Common myeloid progenitor, CD34-positive (primary cell): ENCODE results near the gene DUSP7.

ENCODE experiments used
- CTCF ChIA-PET: fragments of 350-600 bp; sonication (Branson Sonifier 250); formaldehyde crosslinking; loops from one replicate; lab custom pipeline; 2021; ENCODE audit warnings: antibody characterized with exemption; lab: Charles Lee
- POLR2A ChIA-PET: fragments of 350-600 bp; sonication (Branson Sonifier 250); formaldehyde crosslinking; loops from one replicate; lab custom pipeline; 2021; ENCODE audit warnings: antibody characterized with exemption; lab: Charles Lee
- DNase-seq, 3 donors: peaks; one replicate each; pipeline versions ENCODE4 v3.0.0 to v3.0.0-alpha.2; 2013
- H3K27ac ChIP-seq, 2 experiments: 1 replicate in 1 of 2; 2 replicates in 1 of 2; pipeline ENCODE4 v1.7.0; 2013; ENCODE audit warnings: inconsistent platforms in 2 of 2, low read length in 2 of 2, mild to moderate bottlenecking in 2 of 2, low read depth in 1 of 2, moderate library complexity in 1 of 2; ENCODE audit not compliant: severe bottlenecking in 2 of 2, insufficient read depth in 1 of 2, poor library complexity in 1 of 2
- H3K27me3 ChIP-seq, 5 experiments: replicated peaks in 2 of 5; 1 replicate in 3 of 5; 2 replicates in 2 of 5; pipeline versions ENCODE4 v1.6.1 to v1.7.0; 2013; ENCODE audit warnings: low read length in 4 of 5, mild to moderate bottlenecking in 2 of 5, moderate library complexity in 2 of 5, inconsistent platforms in 1 of 5; ENCODE audit not compliant: insufficient read depth in 5 of 5, control insufficient read depth in 4 of 5
- H3K36me3 ChIP-seq, 4 experiments: 1 replicate in 2 of 4; 2 replicates in 2 of 4; pipeline versions ENCODE4 v1.6.1 to v1.7.0; 2013; ENCODE audit warnings: low read length in 3 of 4, control low read depth in 1 of 4, mild to moderate bottlenecking in 1 of 4; ENCODE audit not compliant: control insufficient read depth in 4 of 4, insufficient read depth in 4 of 4
- H3K4me1 ChIP-seq, 4 experiments: 1 replicate in 3 of 4; 2 replicates in 1 of 4; pipeline versions ENCODE4 v1.6.1 to v1.7.1; 2013; ENCODE audit warnings: low read length in 3 of 4, mild to moderate bottlenecking in 3 of 4, control low read depth in 1 of 4, inconsistent platforms in 1 of 4, moderate library complexity in 1 of 4; ENCODE audit not compliant: control insufficient read depth in 4 of 4, insufficient read depth in 4 of 4; ENCODE audit errors: control extremely low read depth in 1 of 4
- H3K4me3 ChIP-seq, 7 experiments: 1 replicate in 4 of 7; 2 replicates in 3 of 7; pipeline versions ENCODE4 v1.5.1 to v1.7.0; 2013; ENCODE audit warnings: mild to moderate bottlenecking in 7 of 7, low read length in 6 of 7, moderate library complexity in 6 of 7, inconsistent platforms in 2 of 7, low read depth in 2 of 7, control low read depth in 1 of 7; ENCODE audit not compliant: insufficient read depth in 4 of 7, control insufficient read depth in 1 of 7; ENCODE audit errors: extremely low read depth in 1 of 7
- H3K9me3 ChIP-seq, 5 experiments: 1 replicate in 4 of 5; 2 replicates in 1 of 5; pipeline versions ENCODE4 v1.6.1 to v1.7.1; 2013; ENCODE audit warnings: low read length in 4 of 5, mild to moderate bottlenecking in 2 of 5, inconsistent platforms in 1 of 5, low read depth in 1 of 5, moderate library complexity in 1 of 5; ENCODE audit not compliant: control insufficient read depth in 4 of 5, insufficient read depth in 2 of 5; ENCODE audit errors: control extremely low read depth in 1 of 5
- WGBS: methylation state at CpG from one replicate; pipeline ENCODE4 v1.1.5; 2013; ENCODE audit not compliant: insufficient coverage; 5-methylcytosine and 5-hydroxymethylcytosine counted together

DUSP7 gene

DNA sequence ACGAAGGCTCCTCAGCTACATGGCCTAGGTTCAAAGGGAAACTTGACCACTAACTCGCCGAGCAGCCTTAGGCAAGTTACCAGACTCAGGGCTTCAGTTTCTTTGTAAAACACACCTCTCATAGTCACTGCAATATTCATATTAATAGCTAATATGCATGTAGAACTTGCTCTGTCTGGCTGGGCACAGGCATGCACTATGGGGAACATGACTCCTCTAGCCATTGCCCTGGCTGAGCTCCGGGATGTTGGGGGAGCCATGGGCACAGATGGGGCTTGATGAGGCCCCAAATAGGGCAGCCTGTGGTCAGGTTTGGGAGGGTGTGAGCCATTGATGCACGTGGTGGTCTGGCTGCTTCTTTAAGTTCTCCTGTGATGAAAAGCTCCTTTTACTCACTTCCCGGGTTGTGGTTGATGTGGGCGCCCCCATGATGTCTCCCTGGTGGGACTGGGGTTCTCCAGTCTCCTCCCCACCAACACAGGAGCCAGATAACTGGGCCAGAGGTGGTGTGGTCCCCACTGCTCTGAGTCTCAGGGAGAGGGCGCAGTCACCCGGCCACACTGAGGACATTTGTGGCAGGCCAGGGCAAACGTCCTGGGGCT is 29.4 kb upstream of the DUSP7 start:
- peak in 2 of 3 donors; percentile 66 to 73 for DNase-seq
- ChIA-PET CTCF (interaction anchor here (0.5 to 7.9 kb wide), 9 partner anchors 8 to 77 kb away, joined by 3 to 46 read pairs (median 4); partner anchors contain the start of gene DUSP7), POLR2A (interaction anchor here (0.5 to 0.9 kb wide), 2 partner anchors 22 to 23 kb away, joined by 3 to 4 read pairs; no protein-coding TSS in a partner anchor)
- WGBS, result 72% methylated on average over 9 of the region's 10 CpGs
- peaks cover 0 to 4% (median 1%) of the 10 kb centered on the region in 4 experiments for H3K36me3 ChIP-seq
- H3K27me3 ChIP-seq, result no peaks in the 10 kb centered on the region
- H3K4me1 ChIP-seq, result peaks cover 5 to 57% (median 42%) of the 10 kb centered on the region in 4 experiments
- no peak overlapping the region for H3K4me3 ChIP-seq
- H3K9me3 ChIP-seq, result no peaks in the 10 kb centered on the region
- H3K27ac ChIP-seq, result no peak overlapping the region

DNA sequence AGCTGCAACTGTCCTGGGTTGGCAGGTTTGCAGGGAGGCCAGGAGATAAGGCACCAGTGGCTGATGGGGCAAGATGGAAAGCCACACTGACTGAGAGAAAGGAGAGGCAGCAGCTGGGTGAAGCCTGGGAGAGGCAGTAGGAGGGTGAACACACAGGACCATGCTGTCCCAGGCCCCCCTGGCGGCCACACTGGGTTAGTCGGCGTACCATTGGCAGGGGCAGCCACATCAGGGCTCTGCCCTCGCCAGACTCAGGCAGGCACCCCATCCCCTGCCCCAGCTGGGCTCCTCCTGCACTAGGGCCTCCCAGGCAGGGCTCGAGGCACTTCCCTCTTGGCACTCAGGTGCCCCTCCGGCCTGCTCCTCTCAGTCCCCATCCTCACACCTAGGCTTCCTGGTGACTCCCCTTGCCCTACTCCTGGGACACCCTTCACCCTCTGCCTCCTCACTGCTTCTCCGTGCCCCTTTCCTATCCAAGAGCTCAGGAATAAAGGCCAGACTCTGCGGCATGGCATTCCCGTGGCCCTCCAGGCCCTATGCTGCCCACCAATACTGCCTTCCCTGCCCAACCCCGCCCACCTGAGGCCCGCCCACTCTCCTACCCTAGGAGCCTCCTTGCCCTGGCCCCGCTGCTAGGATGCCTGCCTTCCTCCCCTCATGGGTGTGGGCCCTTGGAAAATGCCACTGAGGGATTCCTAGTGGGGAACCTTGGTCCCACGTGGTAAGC is 28.7 kb upstream of the DUSP7 start:
- Histone ChIP-seq H3K4me1 (peaks cover 5 to 51% (median 42%) of the 10 kb centered on the region in 4 experiments), H3K27ac (no peak overlapping the region), H3K36me3 (peaks cover 0 to 4% (median 1%) of the 10 kb centered on the region in 4 experiments), H3K9me3 (no peaks in the 10 kb centered on the region), H3K4me3 (no peak overlapping the region), H3K27me3 (no peaks in the 10 kb centered on the region)
- CTCF ChIA-PET, result interaction anchor here (1.0 to 7.9 kb wide), 7 partner anchors 16 to 40 kb away, joined by 3 to 46 read pairs (median 4); partner anchors contain the start of gene DUSP7
- POLR2A ChIA-PET, result interaction anchor here (0.9 to 1.0 kb wide), 2 partner anchors 10 to 24 kb away, joined by 3 to 6 read pairs; no protein-coding TSS in a partner anchor
- DNase-seq, result no peak
- 93% methylated on average over 11 of the region's 13 CpGs for WGBS

DNA sequence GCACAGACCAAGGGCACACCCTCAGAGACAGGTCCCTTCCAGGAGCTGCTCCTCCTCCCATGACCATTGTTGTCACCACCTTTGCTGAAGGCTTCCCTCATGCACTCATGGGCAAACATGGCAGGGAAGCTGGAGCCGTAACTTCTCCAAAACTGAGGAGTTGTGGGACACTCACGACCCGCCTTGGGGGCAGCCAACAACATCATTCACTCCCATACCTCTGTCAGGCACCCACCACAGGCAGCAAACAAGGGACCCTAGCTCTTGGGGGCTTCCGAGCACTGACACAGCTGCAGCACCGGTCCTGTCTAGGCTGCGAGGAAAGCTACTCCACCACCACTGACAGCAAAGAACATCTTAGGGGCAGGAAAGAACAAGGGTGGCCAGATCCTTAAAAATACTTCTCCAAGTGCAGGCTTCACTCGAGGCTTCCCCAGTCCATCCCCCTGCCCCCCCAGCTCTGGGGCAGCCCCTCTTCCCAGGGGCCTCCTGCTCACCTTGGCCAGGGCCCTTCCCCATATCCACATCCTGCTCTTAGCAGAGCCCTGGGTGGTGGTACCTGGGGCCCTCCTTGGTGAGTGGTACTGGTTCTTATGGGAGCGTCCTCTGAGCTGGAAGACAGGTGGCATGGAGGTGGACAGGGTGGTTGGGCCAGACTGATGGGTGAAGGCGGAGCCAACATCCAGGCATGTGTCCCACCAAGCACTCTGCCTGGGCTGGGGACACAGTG is 28.0 kb upstream of the DUSP7 start:
- CTCF ChIA-PET, result interaction anchor here (1.3 to 7.9 kb wide), 5 partner anchors 15 to 40 kb away, joined by 3 to 46 read pairs (median 4); partner anchors contain the start of gene DUSP7
- Histone ChIP-seq H3K27me3 (no peaks in the 10 kb centered on the region), H3K9me3 (no peaks in the 10 kb centered on the region), H3K27ac (no peak overlapping the region), H3K4me1 (peaks cover 5 to 46% (median 40%) of the 10 kb centered on the region in 4 experiments), H3K36me3 (peaks cover 0 to 4% (median 1%) of the 10 kb centered on the region in 4 experiments), H3K4me3 (no peak overlapping the region)
- POLR2A ChIA-PET, result interaction anchor here (1.0 kb wide), 1 partner anchor 10 kb away, joined by 6 read pairs; no protein-coding TSS in a partner anchor
- DNase-seq, result no peak
- 97% methylated on average over 7 of the region's 9 CpGs for WGBS

DNA sequence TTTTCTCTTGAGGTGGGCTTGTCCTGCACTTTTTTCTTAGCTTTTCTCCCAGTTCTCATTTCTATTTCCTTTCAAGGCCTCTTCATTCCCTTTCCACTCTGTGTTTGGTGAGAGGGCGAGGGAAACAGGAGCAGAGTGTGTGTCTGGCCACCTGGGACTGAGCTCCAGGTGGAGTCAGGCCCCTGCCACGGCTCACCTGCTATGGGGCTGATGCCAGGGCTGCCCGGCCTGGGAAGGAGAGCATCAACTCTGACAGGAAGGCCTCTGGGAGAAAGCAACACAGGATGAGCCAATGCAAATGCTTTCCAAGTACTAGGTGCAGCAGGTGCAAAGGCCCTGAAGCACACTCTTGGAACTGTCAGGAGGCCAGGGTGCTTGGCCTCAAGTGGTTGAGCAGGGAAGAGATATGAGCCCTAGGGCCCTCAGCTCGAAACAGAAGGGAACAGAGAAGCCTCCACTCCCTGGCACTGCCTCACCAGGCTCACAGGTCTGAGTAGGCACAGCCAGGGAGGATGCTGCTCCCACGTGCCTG is 27.3 kb upstream of the DUSP7 start:
- H3K27ac ChIP-seq, result no peak overlapping the region
- H3K4me1 ChIP-seq, result peaks cover 5 to 40% (median 36%) of the 10 kb centered on the region in 4 experiments
- ChIA-PET CTCF (interaction anchor here (1.7 to 7.9 kb wide), 3 partner anchors 30 to 38 kb away, joined by 4 to 46 read pairs (median 27); partner anchors contain the start of gene DUSP7), POLR2A (interaction anchor here (0.7 kb wide), 1 partner anchor 39 kb away, joined by 3 read pairs; no protein-coding TSS in a partner anchor)
- WGBS, result 92% methylated on average over 4 of the region's 5 CpGs
- H3K27me3 ChIP-seq, result no peaks in the 10 kb centered on the region
- H3K9me3 ChIP-seq, result no peaks in the 10 kb centered on the region
- H3K4me3 ChIP-seq, result no peak overlapping the region
- H3K36me3 ChIP-seq, result peaks cover 0 to 4% (median 1%) of the 10 kb centered on the region in 4 experiments
- no peak for DNase-seq

DNA sequence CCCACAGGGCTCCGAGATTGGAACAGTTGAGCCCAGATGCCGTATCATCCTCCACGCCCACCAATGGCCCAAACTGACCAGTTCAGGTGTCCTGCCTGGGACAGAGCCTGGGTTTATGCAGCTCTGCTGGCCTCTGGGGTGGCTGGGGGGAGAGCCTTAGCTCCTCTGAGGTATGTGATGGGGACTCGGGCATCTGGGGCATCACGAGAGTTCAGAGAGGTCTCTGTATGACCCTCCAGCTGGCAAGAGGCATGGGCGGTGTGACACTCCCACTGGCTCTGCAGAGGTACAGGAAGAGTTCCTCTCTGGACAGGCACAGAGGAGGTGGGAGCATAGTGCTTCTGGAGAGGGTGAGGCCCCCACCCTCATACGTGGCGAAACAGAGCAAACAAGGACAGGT is 26.6 kb upstream of the DUSP7 start:
- ChIA-PET CTCF (interaction anchor here (1.7 to 7.9 kb wide), 2 partner anchors 29 to 38 kb away, joined by 4 to 46 read pairs; partner anchors contain the start of gene DUSP7), POLR2A (no interaction called here)
- Histone ChIP-seq H3K4me3 (no peak overlapping the region), H3K36me3 (peaks cover 0 to 4% (median 1%) of the 10 kb centered on the region in 4 experiments), H3K27me3 (no peaks in the 10 kb centered on the region), H3K27ac (no peak overlapping the region), H3K9me3 (no peaks in the 10 kb centered on the region), H3K4me1 (peaks cover 4 to 35% (median 31%) of the 10 kb centered on the region in 4 experiments)
- WGBS, result 93% methylated on average over 8 of the region's 8 CpGs
- DNase-seq, result no peak

DNA sequence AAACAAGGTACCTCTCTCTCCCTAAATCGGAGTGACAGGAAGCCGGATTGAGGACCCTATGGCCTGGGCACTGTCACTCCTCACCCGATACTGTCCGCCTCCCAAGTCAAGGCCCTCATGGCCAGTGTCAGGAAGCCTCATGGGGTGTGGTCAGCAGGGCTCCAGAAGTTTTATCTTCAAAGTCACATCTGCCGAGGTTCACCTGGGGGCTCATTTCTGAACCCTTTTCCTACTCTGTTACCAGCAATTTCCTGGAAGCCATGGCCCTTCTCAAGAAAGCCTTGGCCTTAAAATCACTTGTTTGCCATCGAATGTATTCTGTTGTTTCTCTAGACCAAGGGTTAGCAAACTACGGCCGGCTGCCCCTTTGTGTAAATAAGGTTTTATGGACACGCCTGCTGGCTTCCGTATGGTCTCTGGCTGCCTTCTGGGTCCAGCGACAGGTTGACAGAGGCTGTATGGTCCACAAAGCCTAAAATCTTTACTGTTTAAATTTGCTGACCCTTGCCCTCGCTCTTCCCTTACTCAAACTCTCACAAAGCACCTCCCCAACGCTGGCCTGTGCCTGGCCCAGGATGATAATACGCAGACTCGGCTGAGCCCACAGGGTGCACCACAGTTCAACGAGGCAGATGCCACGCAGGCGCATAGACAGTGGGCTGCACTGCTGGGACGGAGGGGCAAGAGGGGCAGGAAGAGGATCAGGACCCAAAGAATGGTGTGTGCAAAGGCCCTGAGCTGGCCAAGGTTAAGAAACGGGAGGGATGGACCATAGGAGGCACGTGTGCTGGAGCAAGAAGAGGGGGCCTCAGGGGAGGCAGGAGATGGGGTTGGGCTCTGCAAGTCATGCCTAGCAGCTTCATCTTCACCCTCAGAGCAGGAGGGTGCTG is 24.7 kb upstream of the DUSP7 start:
- WGBS, result 96% methylated on average over 19 of the region's 21 CpGs
- Histone ChIP-seq H3K4me1 (peaks cover 0 to 19% (median 15%) of the 10 kb centered on the region in 4 experiments), H3K4me3 (no peak overlapping the region), H3K27ac (no peak overlapping the region), H3K9me3 (no peaks in the 10 kb centered on the region), H3K27me3 (no peaks in the 10 kb centered on the region), H3K36me3 (peaks cover 0 to 11% (median 1%) of the 10 kb centered on the region in 4 experiments)
- DNase-seq, result no peak
- ChIA-PET CTCF (interaction anchor here (0.8 to 7.9 kb wide), 2 partner anchors 27 to 333 kb away, joined by 3 to 46 read pairs; partner anchors contain the start of gene DUSP7), POLR2A (no interaction called here)
